GM12878 (cell line): ENCODE data around the gene NMUR2. TPM values are rescaled to one million over a fixed set of nuclear protein-coding genes. Genes with fewer than 3 reads are reported as not detected.

Source experiments
- ATAC-seq: fragments of 200-7000 bp; cut with Tn5 transposase; 3 replicates; pipeline ENCODE4 v1.9.1; 2020; ENCODE audit warnings: mild to moderate bottlenecking, moderate library complexity
- BruUV-seq: library from RNA; stranded (reverse); fragments of 400-500 nt; replicated peaks from 2 replicates; lab custom pipeline; 2021; lab: Mats Ljungman, UMichigan
- CTCF ChIA-PET: fragments of 300-600 bp; sonication (Branson Sonifier 250); formaldehyde crosslinking; extraction: SDS; loops from one replicate; lab custom pipeline; 2021; ENCODE audit warnings: inconsistent platforms; lab: Yijun Ruan, JAX
- POLR2A ChIA-PET: fragments of 350-600 bp; formaldehyde crosslinking; extraction: SDS; loops from one replicate; lab custom pipeline; 2021; ENCODE audit warnings: inconsistent platforms; lab: Charles Lee
- RAD21 ChIA-PET: fragments of 300-600 bp; sonication (Branson Sonifier 250); formaldehyde crosslinking; loops from one replicate; lab custom pipeline; 2023; ENCODE audit warnings: antibody characterized with exemption; ENCODE audit not compliant: unreplicated experiment; lab: Charles Lee
- SMC1A ChIA-PET: fragments of 300-600 bp; sonication (Branson Sonifier 250); formaldehyde crosslinking; loops from one replicate; lab custom pipeline; 2023; ENCODE audit not compliant: unreplicated experiment, uncharacterized antibody; lab: Charles Lee
- DNase-seq: peaks from one replicate; pipeline ENCODE4 v3.0.0-alpha.2; 2011; ENCODE audit warnings: low read depth, low spot score
- FAIRE-seq: peaks from 3 replicates; lab custom pipeline; 2011; peaks lifted over from hg19 to GRCh38; lab: Jason Lieb, UNC
- H2AFZ ChIP-seq: 2 replicates; pipeline ENCODE4 v1.6.0; 2011; ENCODE audit warnings: low read depth, low read length, control low read depth; ENCODE audit not compliant: control insufficient read depth
- H3K27ac ChIP-seq: 2 replicates; pipeline ENCODE4 v1.5.1; 2011; ENCODE audit warnings: control low read depth; ENCODE audit not compliant: control insufficient read depth, insufficient read depth
- H3K27me3 ChIP-seq, 2 experiments: replicated peaks in 1 of 2; 2 replicates each; pipeline versions ENCODE4 v1.6.0 to v1.6.1; 2011; ENCODE audit warnings: low read length in 1 of 2; ENCODE audit not compliant: control insufficient read depth in 2 of 2, insufficient read depth in 2 of 2
- H3K36me3 ChIP-seq, 2 experiments: 2 replicates each; pipeline ENCODE4 v1.5.1; 2011; ENCODE audit warnings: low read length in 1 of 2; ENCODE audit not compliant: control insufficient read depth in 2 of 2, insufficient read depth in 2 of 2
- H3K4me1 ChIP-seq: 2 replicates; pipeline ENCODE4 v1.6.1; 2011; ENCODE audit warnings: mild to moderate bottlenecking, low read length, moderate library complexity, mixed read lengths; ENCODE audit not compliant: control insufficient read depth, insufficient read depth
- H3K4me2 ChIP-seq: 2 replicates; pipeline ENCODE4 v1.6.0; 2011; ENCODE audit warnings: control low read depth; ENCODE audit not compliant: control insufficient read depth, insufficient read depth
- H3K4me3 ChIP-seq: fragments of 200-600 bp; sonication (generic); 2 replicates; pipeline ENCODE4 v1.5.1; 2016
- H3K79me2 ChIP-seq: 2 replicates; pipeline ENCODE4 v1.6.0; 2011; ENCODE audit warnings: low read length; ENCODE audit not compliant: control insufficient read depth, insufficient read depth
- H3K9ac ChIP-seq: 2 replicates; pipeline ENCODE4 v1.8.0; 2011; ENCODE audit warnings: low read length, control low read depth, mixed read lengths; ENCODE audit not compliant: control insufficient read depth, insufficient read depth
- H3K9me3 ChIP-seq: replicated peaks from 3 replicates; pipeline ENCODE4 v1.5.1; 2011; ENCODE audit warnings: mild to moderate bottlenecking, low read length; ENCODE audit not compliant: control insufficient read depth, insufficient read depth
- H4K20me1 ChIP-seq: 2 replicates; pipeline ENCODE4 v1.6.0; 2011; ENCODE audit not compliant: control insufficient read depth, insufficient read depth
- BCL3 ChIP-seq: IDR thresholded peaks from 2 replicates; pipeline ENCODE4 v1.6.1; 2011; ENCODE audit warnings: borderline replicate concordance, low read depth, mild to moderate bottlenecking, moderate library complexity, low read length; ENCODE audit not compliant: insufficient read depth, poor library complexity, severe bottlenecking
- CHD1 ChIP-seq: IDR thresholded peaks from 2 replicates; pipeline ENCODE4 v1.6.1; 2012; ENCODE audit warnings: low read depth, low read length, improper control_type of control experiment
- CREB1 ChIP-seq: IDR thresholded peaks from 2 replicates; pipeline ENCODE4 v1.6.1; 2012; ENCODE audit warnings: low read depth, mild to moderate bottlenecking, inconsistent platforms
- ETV6 ChIP-seq, 2 experiments: fragments of 450-650 bp in 1 of 2; IDR thresholded peaks in 1 of 2; conservative IDR thresholded peaks in 1 of 2; 2 replicates each; pipeline ENCODE4 v1.6.1; 2014; ENCODE audit warnings: antibody characterized with exemption in 1 of 2, borderline replicate concordance in 1 of 2, low read depth in 1 of 2, mild to moderate bottlenecking in 1 of 2, moderate library complexity in 1 of 2
- FOS ChIP-seq: IDR thresholded peaks from 3 replicates; pipeline ENCODE4 v1.6.1; 2011; ENCODE audit warnings: borderline replicate concordance; ENCODE audit not compliant: insufficient read length; ENCODE audit errors: extremely low read depth
- GATAD2B ChIP-seq: fragments of 450-650 bp; conservative IDR thresholded peaks from 2 replicates; pipeline ENCODE4 v1.6.1; 2017; ENCODE audit warnings: low read depth, mild to moderate bottlenecking, moderate library complexity
- HSF1 ChIP-seq: fragments of 150-350 bp; IDR thresholded peaks from 2 replicates; pipeline ENCODE4 v1.6.1; 2014; ENCODE audit warnings: mild to moderate bottlenecking, low read depth, low read length
- KDM1A ChIP-seq: fragments of 200-600 bp; sonication (generic); IDR thresholded peaks from 2 replicates; pipeline ENCODE4 v1.6.1; 2016; ENCODE audit warnings: borderline replicate concordance
- NFYA ChIP-seq: IDR thresholded peaks from 2 replicates; pipeline ENCODE4 v1.6.1; 2011; ENCODE audit warnings: low read depth, mild to moderate bottlenecking, low read length, improper control_type of control experiment, borderline replicate concordance
- NR2C1 ChIP-seq: fragments of 450-650 bp; IDR thresholded peaks from 2 replicates; pipeline ENCODE4 v1.6.1; 2017; ENCODE audit warnings: antibody characterized with exemption, mild to moderate bottlenecking, moderate library complexity
- POLR2A ChIP-seq: IDR thresholded peaks from 2 replicates; pipeline ENCODE4 v1.6.1; 2011; ENCODE audit warnings: low read depth, mild to moderate bottlenecking, low read length
- POLR2AphosphoS2 ChIP-seq: IDR thresholded peaks from 2 replicates; pipeline ENCODE4 v1.6.1; 2011; ENCODE audit warnings: low read depth, mild to moderate bottlenecking, low read length, improper control_type of control experiment, moderate library complexity
- POLR2AphosphoS5 ChIP-seq: IDR thresholded peaks from 2 replicates; pipeline ENCODE4 v1.6.1; 2011; ENCODE audit warnings: mild to moderate bottlenecking, low read length, inconsistent platforms
- SREBF1 ChIP-seq: IDR thresholded peaks from 2 replicates; pipeline ENCODE4 v1.6.1; 2012; ENCODE audit warnings: mild to moderate bottlenecking, low read length
- TAF1 ChIP-seq: IDR thresholded peaks from 2 replicates; pipeline ENCODE4 v1.6.1; 2011; ENCODE audit warnings: mild to moderate bottlenecking, low read depth, low read length, borderline replicate concordance
- USF2 ChIP-seq: IDR thresholded peaks from 2 replicates; pipeline ENCODE4 v1.6.1; 2011; ENCODE audit warnings: low read depth, low read length, improper control_type of control experiment, borderline replicate concordance
- ZNF207 ChIP-seq: fragments of 450-650 bp; IDR thresholded peaks from 2 replicates; pipeline ENCODE4 v1.6.1; 2014; ENCODE audit warnings: antibody characterized with exemption, mild to moderate bottlenecking, borderline replicate concordance
- WGBS: methylation state at CpG from one replicate; pipeline ENCODE4 v1.1.6; 2016; ENCODE audit warnings: low lambda C conversion rate; ENCODE audit not compliant: insufficient replicate concordance, insufficient coverage; ENCODE audit errors: missing lambda C conversion rate; 5-methylcytosine and 5-hydroxymethylcytosine counted together
- in situ Hi-C: fragments of 300-500 bp; cut with MboI; formaldehyde crosslinking; loops from 9 replicates; pipeline ENCODE4 v1.14.3; 2018; ENCODE audit warnings: mixed read lengths
- intact Hi-C: fragments of 100-400 bp; cut with micrococcal nuclease; formaldehyde crosslinking; loops from one replicate; pipeline ENCODE4 v1.14.2; 2022; ENCODE audit not compliant: unreplicated experiment
- polyA plus RNA-seq, 11 experiments: library from polyadenylated mRNA; depleted of rRNA in 4 of 11; unstranded in 6 of 11; stranded (reverse) in 5 of 11; fragments of >200 nt; fragmentation: Nextera tagmentation in 4 of 11; fragmentation: Illumina TruSeq in 1 of 11; extraction: Ambion mirVana in 4 of 11; extraction: Trizol in 1 of 11; gene quantifications; 1 replicate in 1 of 11; 2 replicates in 10 of 11; pipeline versions ENCODE4 v1.2.1 to v1.2.3, GENCODE V29; 2011 to 2016; ENCODE audit warnings: inconsistent platforms in 2 of 11, missing spikeins in 2 of 11, low read depth in 1 of 11
- total RNA-seq, 4 experiments: library from RNA; depleted of rRNA in 3 of 4; stranded (reverse); fragments of >200 nt in 3 of 4; fragmentation: Illumina TruSeq in 1 of 4; extraction: Trizol in 1 of 4; gene quantifications; 2 replicates each; pipeline versions ENCODE4 v1.2.1 to v1.2.3, GENCODE V29; 2013 to 2021

The NMUR2 gene
- total and polyA plus RNA-seq, 10 of the 15 experiments (the other 5 are each of a cell fraction or from before 2014, with no cell fraction given) = 0.06 to 0.11 (median 0.06) TPM; not detected in 7

- 34% methylated on average over 2 of the region's 2 CpGs for WGBS
- Histone ChIP-seq H3K36me3 (no peaks in the 10 kb centered on the region), H4K20me1 (no peaks in the 10 kb centered on the region), H3K9me3 (no peaks in the 10 kb centered on the region), H3K4me3 (no peak overlapping the region), H3K27ac (no peak overlapping the region), H3K4me1 (no peaks in the 10 kb centered on the region), H3K9ac (no peak overlapping the region), H3K79me2 (no peaks in the 10 kb centered on the region), H2AFZ (no peak overlapping the region), H3K27me3 (peaks cover 0 to 3% of the 10 kb centered on the region in 2 experiments; a peak in 1 of 4 replicates), H3K4me2 (no peak overlapping the region)
- POLR2A ChIA-PET = no interaction called here
- FAIRE-seq (no peak), DNase-seq (no peak), ATAC-seq (no peak)
- SMC1A ChIA-PET = interaction anchor here (0.8 to 1.5 kb wide), 2 partner anchors 13 to 44 kb away, joined by 3 read pairs; no protein-coding TSS in a partner anchor
- BruUV-seq = no TSS peak
- intact Hi-C loops = no loop called here
- CTCF ChIA-PET = no interaction called here
- no peak for TF ChIP-seq HSF1
- no peak for TF ChIP-seq NR2C1
- no peak for TF ChIP-seq ZNF207
- TF ChIP-seq NFYA = no peak
- TF ChIP-seq TAF1 = no peak
- TF ChIP-seq CREB1 = no peak
- no peak for TF ChIP-seq USF2
- TF ChIP-seq POLR2A = no peak
- no peak for TF ChIP-seq ETV6 (conservative IDR thresholded peaks at IDR 0.05 in 1 of 2, IDR thresholded peaks at IDR 0.05 in 1 of 2; ENCODE audit: borderline replicate concordance in 1 of 2, low read depth in 1 of 2)
- no peak for TF ChIP-seq GATAD2B
- no peak for TF ChIP-seq FOS
- TF ChIP-seq CHD1 = no peak
- no peak for TF ChIP-seq KDM1A
- TF ChIP-seq SREBF1 = no peak
- TF ChIP-seq BCL3 = no peak
- TF ChIP-seq POLR2AphosphoS2 = no peak
- TF ChIP-seq POLR2AphosphoS5 = no peak
- in situ Hi-C loops = no loop called here
- RAD21 ChIA-PET = no interaction called here
Measured at GRCh38 chr5:152425083-152425482, 20.0 kb upstream of the NMUR2 start.
